ENCODE results near the gene TACO1. TPM values are rescaled to one million over a fixed set of nuclear protein-coding genes. Genes with fewer than 3 reads are reported as not detected.
A peak's percentile ranks its signal among the peaks of the same experiment; 100 is the strongest.

The TACO1 gene
- total and polyA plus RNA-seq, 4 donors = 11.1 to 20.7 (median 17.5) TPM

DNA sequence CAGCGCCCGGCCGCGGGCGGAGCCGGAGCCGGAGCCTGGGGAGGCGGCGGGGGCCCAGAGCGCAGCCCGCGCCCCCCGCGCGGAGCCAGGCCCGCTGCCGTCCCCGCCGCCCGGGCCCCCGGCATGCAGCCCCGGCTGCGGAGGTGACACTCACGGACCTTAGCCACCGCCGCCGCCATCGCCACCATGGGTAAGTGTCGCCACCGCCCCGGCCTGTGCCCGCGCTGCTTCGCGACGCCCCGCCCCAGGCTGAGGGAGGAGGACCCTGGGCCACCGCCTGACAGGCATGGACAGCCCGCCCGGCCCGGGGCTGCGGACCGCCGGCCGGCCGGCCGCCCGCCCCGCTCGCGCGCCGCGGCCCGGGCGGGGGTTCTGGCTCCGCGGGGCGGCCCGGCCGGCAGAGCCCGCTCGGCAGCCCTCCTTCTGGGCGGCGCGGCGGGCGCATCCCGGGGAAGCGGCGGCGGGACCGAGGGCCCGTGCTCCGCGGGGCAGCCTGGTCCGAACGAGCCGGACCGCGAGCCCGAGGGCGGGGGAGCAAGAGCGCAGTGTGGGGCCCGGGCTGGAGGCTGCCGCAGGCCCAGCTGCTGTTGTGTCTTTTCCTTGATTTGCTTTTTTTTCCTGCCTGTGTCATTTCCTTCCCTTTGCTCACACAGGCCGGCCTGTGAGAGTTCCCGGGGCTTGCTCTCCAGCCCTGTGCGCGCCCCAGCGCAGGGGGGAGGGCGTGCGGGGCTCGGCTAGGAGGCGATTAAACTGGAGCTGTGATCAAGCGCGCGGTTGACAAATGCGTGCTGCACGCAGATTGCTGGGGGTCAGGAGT, 22.1 kb downstream of the TACO1 start:
- Histone ChIP-seq H3K4me1 (ENCODE audit: control insufficient read depth in 5 of 5, insufficient read depth in 5 of 5, low read length in 5 of 5) (peaks cover 5 to 35% (median 18%) of the 10 kb centered on the region in 5 donors), H3K9ac (ENCODE audit: insufficient read depth in 1 of 2, low read length in 2 of 2) (peak overlapping the region in 1 of 2 donors; percentile 63), H3K9me3 (ENCODE audit: control insufficient read depth in 4 of 4, insufficient read depth in 3 of 4, low read length in 3 of 4) (no peaks in the 10 kb centered on the region), H3K27me3 (ENCODE audit: control insufficient read depth in 3 of 3, insufficient read depth in 3 of 3, low read length in 2 of 3) (no peaks in the 10 kb centered on the region), H3K4me3 (peak overlapping the region; percentile 89), H3K27ac (ENCODE audit: low read depth in 1 of 2, low read length in 1 of 2) (peak overlapping the region; percentile 95 to 97), H3K36me3 (ENCODE audit: control insufficient read depth in 4 of 4, insufficient read depth in 4 of 4, low read length in 4 of 4) (no peaks in the 10 kb centered on the region)
- TF ChIP-seq, protein P1, sequence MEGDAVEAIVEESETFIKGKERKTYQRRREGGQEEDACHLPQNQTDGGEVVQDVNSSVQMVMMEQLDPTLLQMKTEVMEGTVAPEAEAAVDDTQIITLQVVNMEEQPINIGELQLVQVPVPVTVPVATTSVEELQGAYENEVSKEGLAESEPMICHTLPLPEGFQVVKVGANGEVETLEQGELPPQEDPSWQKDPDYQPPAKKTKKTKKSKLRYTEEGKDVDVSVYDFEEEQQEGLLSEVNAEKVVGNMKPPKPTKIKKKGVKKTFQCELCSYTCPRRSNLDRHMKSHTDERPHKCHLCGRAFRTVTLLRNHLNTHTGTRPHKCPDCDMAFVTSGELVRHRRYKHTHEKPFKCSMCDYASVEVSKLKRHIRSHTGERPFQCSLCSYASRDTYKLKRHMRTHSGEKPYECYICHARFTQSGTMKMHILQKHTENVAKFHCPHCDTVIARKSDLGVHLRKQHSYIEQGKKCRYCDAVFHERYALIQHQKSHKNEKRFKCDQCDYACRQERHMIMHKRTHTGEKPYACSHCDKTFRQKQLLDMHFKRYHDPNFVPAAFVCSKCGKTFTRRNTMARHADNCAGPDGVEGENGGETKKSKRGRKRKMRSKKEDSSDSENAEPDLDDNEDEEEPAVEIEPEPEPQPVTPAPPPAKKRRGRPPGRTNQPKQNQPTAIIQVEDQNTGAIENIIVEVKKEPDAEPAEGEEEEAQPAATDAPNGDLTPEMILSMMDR (IDR thresholded peaks at IDR 0.05; ENCODE audit: control extremely low read depth, extremely low read depth) = no peak
- ATAC-seq (ENCODE audit: insufficient read depth, low FRiP score) (peak; percentile 3), DNase-seq (peak; percentile 66 to 71 (median 68))
- 1% methylated on average over 26 to 99 of the region's 100 CpGs for WGBS, 2 donors

DNA sequence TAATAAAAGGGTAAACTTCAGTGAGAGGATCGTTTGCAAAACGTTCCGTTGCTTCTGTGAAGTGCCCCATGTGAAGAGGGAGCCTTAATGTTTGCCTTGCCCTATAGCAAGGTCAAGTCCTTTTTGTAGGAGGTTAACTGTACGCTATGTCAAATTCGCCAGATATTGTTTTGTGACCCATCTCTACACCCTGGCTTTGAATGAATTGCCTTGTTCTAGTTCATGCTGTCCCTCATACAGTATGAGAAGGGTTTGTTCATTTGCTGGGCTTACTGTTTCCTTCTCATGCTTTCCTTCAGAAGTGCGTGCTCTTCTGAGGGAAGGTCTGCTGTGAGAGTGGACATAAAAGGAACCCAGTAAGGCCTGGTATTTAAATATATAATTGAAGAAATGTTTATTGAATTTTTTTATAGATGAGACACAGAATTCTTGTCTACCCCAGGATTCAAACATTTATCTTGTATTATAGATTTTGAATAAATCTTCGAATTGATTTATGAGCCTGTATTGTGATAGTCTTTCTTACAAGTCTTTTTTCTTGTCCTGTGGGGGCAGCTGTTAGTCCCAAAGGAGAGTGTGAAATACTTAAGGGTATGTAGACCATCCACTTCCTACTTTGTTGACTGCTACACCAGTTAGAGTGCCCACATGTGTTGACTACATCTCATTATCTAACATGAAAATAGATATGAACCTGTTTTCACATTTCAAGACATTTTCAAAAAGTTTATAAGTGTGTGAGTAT, 23.3 kb downstream of the TACO1 start:
- H3K27ac ChIP-seq (ENCODE audit: low read depth in 1 of 2, low read length in 1 of 2) = peak overlapping the region; percentile 17 to 56
- TF ChIP-seq, protein P1 (IDR thresholded peaks at IDR 0.05; ENCODE audit: control extremely low read depth, extremely low read depth) = no peak
- no peaks in the 10 kb centered on the region for H3K27me3 ChIP-seq (ENCODE audit: control insufficient read depth in 3 of 3, insufficient read depth in 3 of 3, low read length in 2 of 3)
- H3K9ac ChIP-seq (ENCODE audit: insufficient read depth in 1 of 2, low read length in 2 of 2) = peak overlapping the region in 1 of 2 donors; percentile 63
- WGBS, 2 donors = 29 to 38% methylated on average over 7 of the region's 7 CpGs
- H3K4me1 ChIP-seq (ENCODE audit: control insufficient read depth in 5 of 5, insufficient read depth in 5 of 5, low read length in 5 of 5) = peaks cover 7 to 35% (median 18%) of the 10 kb centered on the region in 5 donors
- no peak for ATAC-seq (ENCODE audit: insufficient read depth, low FRiP score)
- no peak for DNase-seq
- H3K9me3 ChIP-seq (ENCODE audit: control insufficient read depth in 4 of 4, insufficient read depth in 3 of 4, low read length in 3 of 4) = no peaks in the 10 kb centered on the region
- H3K36me3 ChIP-seq (ENCODE audit: control insufficient read depth in 4 of 4, insufficient read depth in 4 of 4, low read length in 4 of 4) = no peaks in the 10 kb centered on the region
- H3K4me3 ChIP-seq = peak overlapping the region; percentile 31

DNA sequence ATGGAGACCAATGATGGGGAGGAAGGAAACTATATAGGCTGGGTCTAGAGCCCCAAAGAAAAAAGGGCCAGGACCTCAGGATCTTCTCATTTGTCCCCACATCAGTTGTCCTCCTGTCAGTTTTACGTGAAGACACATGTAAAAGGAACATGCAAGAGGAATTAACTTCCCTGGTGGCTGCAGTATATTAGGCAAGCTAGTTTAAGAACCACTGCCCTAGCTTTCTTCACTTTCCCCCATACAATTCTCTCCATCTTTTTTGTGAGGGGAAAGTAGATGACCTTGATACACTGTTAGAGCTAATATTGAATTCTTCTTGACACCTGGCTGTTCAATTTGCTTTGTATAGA, 23.8 kb downstream of the TACO1 start:
- ATAC-seq (ENCODE audit: insufficient read depth, low FRiP score) = no peak

More for the DNA sequence above, 23.8 kb downstream of the TACO1 start:
- no peak overlapping the region for H3K9ac ChIP-seq (ENCODE audit: insufficient read depth in 1 of 2, low read length in 2 of 2)
- DNase-seq = no peak
- TF ChIP-seq, protein P1 (IDR thresholded peaks at IDR 0.05; ENCODE audit: control extremely low read depth, extremely low read depth) = no peak
- 28 to 65% methylated on average over 1 of the region's 1 CpG for WGBS, 2 donors
- H3K27ac ChIP-seq (ENCODE audit: low read depth in 1 of 2, low read length in 1 of 2) = peak overlapping the region in 1 of 2 donors; percentile 3
- no peaks in the 10 kb centered on the region for H3K27me3 ChIP-seq (ENCODE audit: control insufficient read depth in 3 of 3, insufficient read depth in 3 of 3, low read length in 2 of 3)
- no peaks in the 10 kb centered on the region for H3K36me3 ChIP-seq (ENCODE audit: control insufficient read depth in 4 of 4, insufficient read depth in 4 of 4, low read length in 4 of 4)
- no peaks in the 10 kb centered on the region for H3K9me3 ChIP-seq (ENCODE audit: control insufficient read depth in 4 of 4, insufficient read depth in 3 of 4, low read length in 3 of 4)
- peaks cover 8 to 38% (median 18%) of the 10 kb centered on the region in 5 donors for H3K4me1 ChIP-seq (ENCODE audit: control insufficient read depth in 5 of 5, insufficient read depth in 5 of 5, low read length in 5 of 5)
- no peak overlapping the region for H3K4me3 ChIP-seq
